Stimulated activated CD8-positive, alpha-beta memory T cell treated with anti-CD3 and anti-CD28 coated beads, Interleukin-4, amount 100 ng/mL, for 48 hours (primary cell): ENCODE measurements around the gene DRAM1.
"Not testable (repeated sequence)": the region's sequence is repeated elsewhere in the genome, so short reads cannot be mapped to it uniquely, and the experiment has no call there.

Source experiments
- DNase-seq: peaks from one replicate; pipeline ENCODE4 v3.0.0-alpha.2; 2020

DRAM1 gene

GRCh38 chr12:101876861-101877805, at the start of gene DRAM1:
TSS of gene DRAM1 (plus strand) at chr12:101877580. CDS start at chr12:101877790, 210 bp downstream.
- peak; percentile 82 for DNase-seq

- DNase-seq: no peak
Observed at GRCh38 chr12:101828463-101829196, 48.8 kb upstream of the DRAM1 start.

GRCh38 chr12:101829639-101830366, 47.6 kb upstream of the DRAM1 start:
- DNase-seq: no peak

GRCh38 chr12:101830367-101831325, 46.7 kb upstream of the DRAM1 start, which contains the start of gene GNPTAB:
TSS of gene GNPTAB (minus strand) at chr12:101830959. CDS start at chr12:101830675, 284 bp downstream.
- peak; percentile 96 for DNase-seq

GRCh38 chr12:101832030-101832429, 45.4 kb upstream of the DRAM1 start:
- no peak for DNase-seq

- DNase-seq: no peak
Observed at GRCh38 chr12:101838628-101839323, 38.6 kb upstream of the DRAM1 start.

- peak; percentile 80 for DNase-seq
Observed at GRCh38 chr12:101839324-101840283, 37.8 kb upstream of the DRAM1 start.

GRCh38 chr12:101841069-101841468, 36.3 kb upstream of the DRAM1 start:
- DNase-seq: no peak

GRCh38 chr12:101845137-101845711, 32.2 kb upstream of the DRAM1 start:
- no peak for DNase-seq

GRCh38 chr12:101847325-101847724, 30.1 kb upstream of the DRAM1 start:
- DNase-seq: no peak

GRCh38 chr12:101850199-101850598, 27.2 kb upstream of the DRAM1 start:
- no peak for DNase-seq

GRCh38 chr12:101852998-101853397, 24.4 kb upstream of the DRAM1 start:
- DNase-seq: no peak

GRCh38 chr12:101854747-101855146, 22.6 kb upstream of the DRAM1 start:
- DNase-seq: no peak

- DNase-seq: no peak
Observed at GRCh38 chr12:101855364-101855884, 22.0 kb upstream of the DRAM1 start.

- no peak for DNase-seq
Observed at GRCh38 chr12:101855976-101856375, 21.4 kb upstream of the DRAM1 start.

GRCh38 chr12:101856614-101857013, 20.8 kb upstream of the DRAM1 start:
- not testable (repeated sequence) for DNase-seq

- DNase-seq: no peak
Observed at GRCh38 chr12:101857043-101857558, 20.3 kb upstream of the DRAM1 start.

- DNase-seq: no peak
Observed at GRCh38 chr12:101858361-101858760, 19.0 kb upstream of the DRAM1 start.
